Hepatocyte (in vitro differentiated cells): Measurements from ENCODE around the gene CHODL. TPM values are rescaled to one million over a fixed set of nuclear protein-coding genes. Genes with fewer than 3 reads are reported as not detected.

Experiments used
- DNase-seq: peaks from one replicate; pipeline ENCODE4 v3.0.0-alpha.2; 2016; ENCODE audit warnings: low spot score
- H2AFZ ChIP-seq: fragments of 200-600 bp; sonication (generic); 2 replicates; pipeline ENCODE4 v1.6.0; 2016; ENCODE audit warnings: antibody characterized with exemption, mild to moderate bottlenecking
- H3K27ac ChIP-seq: fragments of 200-600 bp; sonication (generic); 2 replicates; pipeline ENCODE4 v1.5.1; 2016; ENCODE audit warnings: mild to moderate bottlenecking
- H3K27me3 ChIP-seq: fragments of 200-600 bp; sonication (generic); 2 replicates; pipeline ENCODE4 v1.6.1; 2016
- H3K36me3 ChIP-seq: fragments of 200-600 bp; sonication (generic); replicated peaks from 2 replicates; pipeline ENCODE4 v1.5.1; 2016; ENCODE audit warnings: low read depth; ENCODE audit not compliant: insufficient read depth
- H3K4me1 ChIP-seq: fragments of 200-600 bp; sonication (generic); 2 replicates; pipeline ENCODE4 v1.5.1; 2016; ENCODE audit warnings: mild to moderate bottlenecking, moderate library complexity; ENCODE audit not compliant: insufficient read depth
- H3K4me2 ChIP-seq: fragments of 200-600 bp; sonication (generic); 2 replicates; pipeline ENCODE4 v1.6.0; 2016
- H3K4me3 ChIP-seq: fragments of 200-600 bp; sonication (generic); 2 replicates; pipeline ENCODE4 v1.5.1; 2016; ENCODE audit warnings: mild to moderate bottlenecking
- H3K79me2 ChIP-seq: fragments of 200-600 bp; sonication (generic); 2 replicates; pipeline ENCODE4 v1.6.0; 2017; ENCODE audit warnings: mild to moderate bottlenecking
- H3K9me2 ChIP-seq: fragments of 200-600 bp; sonication (generic); replicated peaks from 2 replicates; pipeline ENCODE4 v1.6.0; 2017; ENCODE audit warnings: mild to moderate bottlenecking; ENCODE audit not compliant: insufficient read depth
- H3K9me3 ChIP-seq: fragments of 200-600 bp; sonication (generic); 2 replicates; pipeline ENCODE4 v1.5.1; 2016; ENCODE audit warnings: low read depth, mild to moderate bottlenecking
- H4K20me1 ChIP-seq: fragments of 200-600 bp; sonication (generic); 2 replicates; pipeline ENCODE4 v1.6.0; 2016; ENCODE audit warnings: mild to moderate bottlenecking; ENCODE audit not compliant: insufficient read depth, poor library complexity, severe bottlenecking
- EZH2 ChIP-seq: fragments of 200-600 bp; sonication (generic); IDR thresholded peaks from 2 replicates; pipeline ENCODE4 v1.6.1; 2016; ENCODE audit warnings: antibody characterized with exemption, mild to moderate bottlenecking, borderline replicate concordance
- EZH2phosphoT487 ChIP-seq: fragments of 200-600 bp; sonication (generic); IDR thresholded peaks from one replicate; pipeline ENCODE4 v1.6.1; 2018; ENCODE audit warnings: antibody characterized with exemption, mild to moderate bottlenecking, low read depth, moderate library complexity; ENCODE audit not compliant: unreplicated experiment, severe bottlenecking
- WGBS: methylation state at CpG from one replicate; pipeline ENCODE4 v1.1.6; 2016; ENCODE audit warnings: low lambda C conversion rate; ENCODE audit errors: missing lambda C conversion rate; 5-methylcytosine and 5-hydroxymethylcytosine counted together
- polyA plus RNA-seq: library from polyadenylated mRNA; unstranded; fragments of >200 nt; fragmentation: Nextera tagmentation; extraction: Ambion mirVana; gene quantifications from 2 replicates; pipeline ENCODE4 v1.2.1, GENCODE V29; 2016
- total RNA-seq: library from RNA; depleted of rRNA; stranded (reverse); fragments of >200 nt; gene quantifications from 2 replicates; pipeline ENCODE4 v1.2.3, GENCODE V29; 2014
- TF ChIP-seq, protein P1 (sequence below): fragments of 200-600 bp; sonication (generic); IDR thresholded peaks from 2 replicates; pipeline ENCODE4 v1.5.1; 2016; ENCODE audit warnings: antibody characterized with exemption, mild to moderate bottlenecking; ENCODE audit not compliant: poor library complexity

The CHODL gene
- total and polyA plus RNA-seq, 2 experiments from 2014 or later, result 0.31 to 0.73 TPM

DNA sequence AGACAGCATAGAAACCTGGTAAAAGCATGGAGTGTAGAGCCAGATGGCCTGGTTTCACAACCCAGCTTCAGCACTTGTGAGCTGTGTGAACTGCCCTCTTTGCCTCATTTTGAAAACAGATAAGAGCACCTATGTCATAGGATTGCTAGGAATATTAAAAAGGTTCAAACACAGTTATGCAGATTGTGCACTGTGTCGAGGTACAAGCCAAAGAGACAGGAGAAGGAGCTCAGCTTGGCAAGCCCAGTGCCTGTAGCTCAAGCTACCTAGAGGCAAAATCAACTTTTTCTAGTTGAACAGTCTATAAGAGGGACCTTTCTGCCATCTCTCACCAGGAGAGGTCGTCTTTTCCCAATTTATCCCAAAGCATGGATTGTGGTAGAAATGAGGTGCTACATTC lies 5.0 kb downstream of the CHODL start:
- Histone ChIP-seq H2AFZ (no peak overlapping the region), H3K9me2 (no peaks in the 10 kb centered on the region), H3K27ac (no peak overlapping the region), H4K20me1 (no peaks in the 10 kb centered on the region), H3K79me2 (no peaks in the 10 kb centered on the region), H3K4me3 (no peak overlapping the region), H3K36me3 (no peaks in the 10 kb centered on the region), H3K4me1 (no peaks in the 10 kb centered on the region), H3K9me3 (no peaks in the 10 kb centered on the region), H3K4me2 (no peak overlapping the region), H3K27me3 (peaks cover 26% of the 10 kb centered on the region)
- no peak for DNase-seq
- 29% methylated on average over 2 of the region's 2 CpGs for WGBS
- TF ChIP-seq, protein P1, sequence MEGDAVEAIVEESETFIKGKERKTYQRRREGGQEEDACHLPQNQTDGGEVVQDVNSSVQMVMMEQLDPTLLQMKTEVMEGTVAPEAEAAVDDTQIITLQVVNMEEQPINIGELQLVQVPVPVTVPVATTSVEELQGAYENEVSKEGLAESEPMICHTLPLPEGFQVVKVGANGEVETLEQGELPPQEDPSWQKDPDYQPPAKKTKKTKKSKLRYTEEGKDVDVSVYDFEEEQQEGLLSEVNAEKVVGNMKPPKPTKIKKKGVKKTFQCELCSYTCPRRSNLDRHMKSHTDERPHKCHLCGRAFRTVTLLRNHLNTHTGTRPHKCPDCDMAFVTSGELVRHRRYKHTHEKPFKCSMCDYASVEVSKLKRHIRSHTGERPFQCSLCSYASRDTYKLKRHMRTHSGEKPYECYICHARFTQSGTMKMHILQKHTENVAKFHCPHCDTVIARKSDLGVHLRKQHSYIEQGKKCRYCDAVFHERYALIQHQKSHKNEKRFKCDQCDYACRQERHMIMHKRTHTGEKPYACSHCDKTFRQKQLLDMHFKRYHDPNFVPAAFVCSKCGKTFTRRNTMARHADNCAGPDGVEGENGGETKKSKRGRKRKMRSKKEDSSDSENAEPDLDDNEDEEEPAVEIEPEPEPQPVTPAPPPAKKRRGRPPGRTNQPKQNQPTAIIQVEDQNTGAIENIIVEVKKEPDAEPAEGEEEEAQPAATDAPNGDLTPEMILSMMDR, result peak; percentile 4
- TF ChIP-seq EZH2, result no peak

DNA sequence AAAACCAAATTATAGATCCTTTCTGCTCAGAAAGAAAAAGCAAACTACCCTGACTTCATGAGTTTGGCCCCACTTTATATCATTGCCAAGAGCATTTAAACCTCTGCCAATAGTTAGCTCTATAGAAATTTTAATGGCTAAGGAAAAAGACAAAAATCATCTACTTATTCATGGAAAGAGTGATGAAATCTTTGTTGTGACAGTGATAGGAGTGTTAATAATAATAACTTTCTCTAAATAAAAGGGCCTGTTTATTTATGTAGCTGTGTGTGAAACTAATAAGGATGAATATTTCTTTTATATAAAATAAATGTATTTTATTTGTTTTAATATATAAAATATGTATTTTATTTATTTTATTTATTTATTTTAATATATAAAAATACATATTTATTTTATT lies 6.4 kb downstream of the CHODL start:
- Histone ChIP-seq H3K36me3 (no peaks in the 10 kb centered on the region), H3K27me3 (peaks cover 12% of the 10 kb centered on the region), H3K27ac (no peak overlapping the region), H3K9me2 (no peaks in the 10 kb centered on the region), H3K4me1 (no peaks in the 10 kb centered on the region), H4K20me1 (no peaks in the 10 kb centered on the region), H3K9me3 (no peaks in the 10 kb centered on the region), H2AFZ (no peak overlapping the region), H3K4me3 (no peak overlapping the region), H3K4me2 (no peak overlapping the region), H3K79me2 (no peaks in the 10 kb centered on the region)
- TF ChIP-seq, protein P1, result no peak
- DNase-seq, result no peak

DNA sequence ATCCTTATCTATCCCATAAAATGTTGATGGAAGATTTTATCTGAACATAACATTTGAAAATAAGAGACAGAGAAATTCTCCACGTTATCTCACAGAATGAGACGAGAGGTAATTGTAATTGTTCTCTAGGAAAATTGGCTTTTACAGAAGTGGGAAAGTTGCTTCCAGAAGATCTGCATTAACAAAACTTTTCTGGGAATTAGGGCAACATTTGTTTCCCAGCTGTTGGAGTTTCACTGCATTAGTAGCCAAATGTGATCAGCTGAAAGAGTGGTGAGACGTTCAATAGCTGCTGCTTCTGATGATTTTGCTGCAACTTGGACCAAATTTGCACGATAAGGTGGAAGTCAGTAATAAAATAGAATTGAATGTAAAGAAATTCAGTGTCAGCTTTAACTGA lies 7.6 kb downstream of the CHODL start:
- Histone ChIP-seq H4K20me1 (no peaks in the 10 kb centered on the region), H3K36me3 (no peaks in the 10 kb centered on the region), H3K27ac (no peak overlapping the region), H3K4me1 (no peaks in the 10 kb centered on the region), H3K9me3 (no peaks in the 10 kb centered on the region), H3K4me3 (no peak overlapping the region), H3K4me2 (no peak overlapping the region), H3K79me2 (no peaks in the 10 kb centered on the region), H3K27me3 (peaks cover under 1% of the 10 kb centered on the region), H2AFZ (no peak overlapping the region), H3K9me2 (no peaks in the 10 kb centered on the region)
- TF ChIP-seq EZH2 (no peak), EZH2phosphoT487 (no peak)
- TF ChIP-seq, protein P1, result no peak
- WGBS, result 48% methylated on average over 4 of the region's 4 CpGs
- no peak for DNase-seq

DNA sequence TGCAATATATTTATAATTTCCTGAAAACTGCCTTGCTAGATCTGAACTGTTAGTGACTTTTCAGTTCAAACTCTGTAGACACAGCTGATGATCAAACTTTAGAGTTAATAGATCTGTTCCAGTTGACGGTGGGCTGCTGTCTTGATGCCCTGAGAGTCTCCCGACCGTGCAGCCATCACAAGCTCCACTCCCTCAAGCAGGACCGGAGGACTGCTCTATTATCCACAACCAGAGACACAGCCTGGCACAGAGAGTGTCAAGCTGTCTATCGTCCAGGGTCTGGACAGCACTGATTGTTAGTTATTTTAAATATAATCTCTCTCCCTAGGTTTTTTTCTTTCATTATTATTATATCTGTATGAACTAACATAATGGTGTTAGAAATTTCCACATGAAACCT lies 8.0 kb downstream of the CHODL start:
- no peaks in the 10 kb centered on the region for H3K9me2 ChIP-seq
- H3K79me2 ChIP-seq, result no peaks in the 10 kb centered on the region
- H2AFZ ChIP-seq, result no peak overlapping the region
- TF ChIP-seq EZH2phosphoT487, result no peak
- TF ChIP-seq, protein P1, result no peak
- no peak for TF ChIP-seq EZH2
- H3K36me3 ChIP-seq, result no peaks in the 10 kb centered on the region
- no peak overlapping the region for H3K4me2 ChIP-seq
- H3K4me3 ChIP-seq, result no peak overlapping the region
- DNase-seq, result no peak
- H3K9me3 ChIP-seq, result no peaks in the 10 kb centered on the region
- no peaks in the 10 kb centered on the region for H3K27me3 ChIP-seq
- no peaks in the 10 kb centered on the region for H3K4me1 ChIP-seq
- 58% methylated on average over 5 of the region's 5 CpGs for WGBS
- H4K20me1 ChIP-seq, result no peaks in the 10 kb centered on the region
- H3K27ac ChIP-seq, result no peak overlapping the region
